ENCODE measurements around the gene PTOV1. TPM values are rescaled to one million over a fixed set of nuclear protein-coding genes. Genes with fewer than 3 reads are reported as not detected.
A peak's percentile ranks its signal among the peaks of the same experiment; 100 is the strongest.

The PTOV1 gene
- total and polyA plus RNA-seq, 2 of the 13 experiments (the other 11 are each of a cell fraction or from before 2014, with no cell fraction given): 63.5 to 68.5 TPM

DNA sequence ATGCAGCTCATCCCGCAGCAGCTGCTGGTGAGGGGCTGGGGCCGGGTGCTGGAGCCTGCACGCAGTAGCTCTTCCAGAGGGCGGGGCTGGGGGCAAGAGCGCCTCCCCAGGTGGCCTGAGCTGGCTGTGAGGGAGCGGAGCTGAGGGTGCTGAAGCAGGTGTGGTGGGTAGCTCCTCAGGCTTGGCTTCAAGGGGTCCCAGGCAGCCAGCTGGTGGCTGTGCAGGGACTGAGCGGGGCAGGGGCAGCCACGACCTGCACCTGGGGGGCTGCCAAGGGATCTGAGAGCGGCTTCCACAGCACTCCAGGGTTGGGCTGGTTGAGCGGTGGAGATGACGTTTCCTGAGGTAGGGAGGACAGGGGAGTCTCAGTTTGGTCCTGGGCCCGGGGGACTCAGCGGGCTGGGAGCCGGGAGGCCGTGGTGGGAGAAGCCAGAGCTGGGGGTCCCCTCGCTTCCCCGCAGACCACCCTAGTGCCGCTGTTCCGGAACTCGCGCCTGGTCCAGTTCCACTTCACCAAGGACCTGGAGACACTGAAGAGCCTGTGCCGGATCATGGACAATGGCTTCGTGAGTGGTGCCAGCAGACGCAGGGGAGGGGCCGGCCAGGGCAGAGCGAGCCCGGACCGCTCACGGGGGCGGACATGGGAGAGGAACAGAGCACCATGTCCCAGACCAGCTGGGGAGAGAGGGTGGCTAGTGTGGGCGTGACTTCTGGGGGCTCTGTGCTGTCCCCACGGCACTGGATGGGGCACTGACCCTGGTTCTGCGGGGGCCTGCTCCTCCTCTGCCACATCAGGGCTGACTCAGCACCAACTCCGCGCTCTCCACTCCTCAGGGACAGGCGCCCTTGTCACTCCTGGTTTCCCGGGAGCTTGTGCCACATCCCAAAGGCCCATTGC, 7.4 kb downstream of the PTOV1 start:
- TF ChIP-seq AGO1 (IDR thresholded peaks at IDR 0.05; ENCODE audit: low read depth, low read length, poor library complexity, severe bottlenecking) (peak; percentile 2), POLR2A (IDR thresholded peaks at IDR 0.05; ENCODE audit: insufficient read depth in 1 of 2, low read depth in 2 of 2, low read length in 2 of 2) (peak in 1 of 2 experiments; percentile 52; a peak in 2 of 4 replicates), ZNF567 (CRISPR knock-in tag; IDR thresholded peaks at IDR 0.05; ENCODE audit: borderline replicate concordance) (no peak), PAX8 (CRISPR knock-in tag; IDR thresholded peaks at IDR 0.05; ENCODE audit: borderline replicate concordance) (no peak), AGO2 (optimal IDR thresholded peaks at IDR 0.05; ENCODE audit: low read depth, low read length) (peak; percentile 51), POLR2AphosphoS5 (IDR thresholded peaks at IDR 0.05; ENCODE audit: low read depth, low read length) (peak; percentile 13), POLR2G (IDR thresholded peaks at IDR 0.05; ENCODE audit: low read depth, low read length) (peak; percentile 16; the same call in 1 of the 2 replicates), TOE1 (CRISPR knock-in tag; IDR thresholded peaks at IDR 0.05) (no peak), RBM39 (IDR thresholded peaks at IDR 0.05; ENCODE audit: low read depth, low read length, poor library complexity, severe bottlenecking) (peak; percentile 75), RBFOX2 (IDR thresholded peaks at IDR 0.05; ENCODE audit: low read depth, low read length) (peak; percentile 81)
- TF ChIP-seq, protein P1, sequence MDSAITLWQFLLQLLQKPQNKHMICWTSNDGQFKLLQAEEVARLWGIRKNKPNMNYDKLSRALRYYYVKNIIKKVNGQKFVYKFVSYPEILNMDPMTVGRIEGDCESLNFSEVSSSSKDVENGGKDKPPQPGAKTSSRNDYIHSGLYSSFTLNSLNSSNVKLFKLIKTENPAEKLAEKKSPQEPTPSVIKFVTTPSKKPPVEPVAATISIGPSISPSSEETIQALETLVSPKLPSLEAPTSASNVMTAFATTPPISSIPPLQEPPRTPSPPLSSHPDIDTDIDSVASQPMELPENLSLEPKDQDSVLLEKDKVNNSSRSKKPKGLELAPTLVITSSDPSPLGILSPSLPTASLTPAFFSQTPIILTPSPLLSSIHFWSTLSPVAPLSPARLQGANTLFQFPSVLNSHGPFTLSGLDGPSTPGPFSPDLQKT (CRISPR knock-in tag; IDR thresholded peaks at IDR 0.05; ENCODE audit: borderline replicate concordance): no peak
- CTCF ChIA-PET (ENCODE audit: low intra/inter-chr PET ratio, low total read pairs): no interaction called here
- Histone ChIP-seq H4K20me1 (ENCODE audit: insufficient read depth, low read length) (peaks cover 8% of the 10 kb centered on the region), H3K36me3 (replicated peaks in 1 of 2; ENCODE audit: control insufficient read depth in 1 of 2, insufficient read depth in 2 of 2, low read length in 2 of 2) (peaks cover 37 to 70% of the 10 kb centered on the region in 2 experiments), H3K9ac (ENCODE audit: insufficient read depth, low read depth, low read length) (no peak overlapping the region), H3K9me3 (ENCODE audit: low read length) (no peaks in the 10 kb centered on the region), H3K27me3 (ENCODE audit: control insufficient read depth in 1 of 2, insufficient read depth in 2 of 2, low read length in 2 of 2) (no peaks in the 10 kb centered on the region), H3K27ac (ENCODE audit: extremely low read length, insufficient read depth, low read length) (no peak overlapping the region), H3K4me2 (ENCODE audit: low read depth, low read length) (no peak overlapping the region), H3K4me1 (ENCODE audit: insufficient read depth, low read length) (peaks cover 6% of the 10 kb centered on the region; the same call in 1 of the 2 replicates), H2AFZ (ENCODE audit: low read length) (no peak overlapping the region), H3K79me2 (ENCODE audit: insufficient read depth, low read length) (peaks cover 10% of the 10 kb centered on the region), H3K4me3 (replicated peaks in 1 of 3; ENCODE audit: insufficient read depth in 1 of 3, low read depth in 2 of 3, low read length in 3 of 3) (no peak overlapping the region)
- ATAC-seq: no peak
- intact Hi-C loops (cut with micrococcal nuclease; ENCODE audit: unreplicated experiment): no loop called here
- in situ Hi-C loops (cut with HindIII; ENCODE audit: extremely low pct_ligation_motif_present, low pct_unique_long_range_greater_than_20kb): no loop called here
- POLR2A ChIA-PET: interaction anchor here (1.1 to 1.8 kb wide), 3 partner anchors 11 to 48 kb away, joined by 4 to 6 read pairs (median 5); partner anchors contain the start of gene AKT1S1
- FAIRE-seq: no peak
- no TSS peak for BruUV-seq (replicated peaks)
- WGBS (ENCODE audit: low lambda C conversion rate): 94% methylated on average over 13 of the region's 37 CpGs
- no peak for DNase-seq (ENCODE audit: low spot score)

Data from HepG2 (cell line).